ENCODE data around the gene LYPD3. TPM values are rescaled to one million over a fixed set of nuclear protein-coding genes. Genes with fewer than 3 reads are reported as not detected.
"Not testable (repeated sequence)": the region's sequence is repeated elsewhere in the genome, so short reads cannot be mapped to it uniquely, and the experiment has no call there.

The LYPD3 gene
- polyA plus RNA-seq, 2 donors: 208 to 770 TPM

- Histone ChIP-seq H3K36me3 (ENCODE audit: control insufficient read depth in 2 of 2, insufficient read depth in 2 of 2, low read length in 1 of 2) (no peaks in the 10 kb centered on the region), H3K27ac (ENCODE audit: low read depth in 2 of 2, low read length in 1 of 2) (no peak overlapping the region), H3K9me3 (ENCODE audit: control insufficient read depth in 2 of 2, insufficient read depth in 1 of 2, low read depth in 1 of 2, low read length in 1 of 2) (no peaks in the 10 kb centered on the region), H3K4me3 (ENCODE audit: low read depth in 1 of 2, low read length in 2 of 2) (no peak overlapping the region), H3K4me1 (ENCODE audit: control insufficient read depth in 2 of 2, insufficient read depth in 2 of 2, low read length in 1 of 2) (peaks cover 0 to 4% of the 10 kb centered on the region in 2 donors), H3K27me3 (ENCODE audit: control insufficient read depth in 1 of 2, insufficient read depth in 2 of 2, low read length in 2 of 2) (no peaks in the 10 kb centered on the region)
- 70 to 71% methylated on average over 3 of the region's 3 CpGs for WGBS, 2 donors
These were observed 23.7 kb downstream of the LYPD3 start for GRCh38 chr19:43441716-43442115.

DNA sequence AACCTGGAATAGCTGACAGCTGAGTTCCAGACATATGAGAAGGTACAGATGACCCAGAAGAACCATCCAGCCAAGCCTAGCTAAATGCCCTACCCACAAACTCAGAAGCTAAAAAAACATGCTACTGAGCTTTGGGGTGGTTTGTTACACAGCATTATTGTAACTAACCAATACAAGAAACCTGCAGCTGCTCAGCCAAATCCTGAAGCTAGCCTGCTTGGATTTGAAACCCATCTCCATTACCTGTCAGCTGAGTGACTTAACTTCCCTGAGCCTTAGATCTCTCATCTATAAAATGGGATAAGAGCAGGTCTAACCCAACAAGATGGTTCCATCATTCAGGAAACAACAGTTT, 25.7 kb downstream of the LYPD3 start:
- no peaks in the 10 kb centered on the region for H3K9me3 ChIP-seq (ENCODE audit: control insufficient read depth in 2 of 2, insufficient read depth in 1 of 2, low read depth in 1 of 2, low read length in 1 of 2)
- H3K27ac ChIP-seq (ENCODE audit: low read depth in 2 of 2, low read length in 1 of 2): peak overlapping the region in 1 of 2 donors; percentile 79
- no peaks in the 10 kb centered on the region for H3K27me3 ChIP-seq (ENCODE audit: control insufficient read depth in 1 of 2, insufficient read depth in 2 of 2, low read length in 2 of 2)
- no peak overlapping the region for H3K4me3 ChIP-seq (ENCODE audit: low read depth in 1 of 2, low read length in 2 of 2)
- peaks cover 0 to 4% of the 10 kb centered on the region in 2 donors for H3K4me1 ChIP-seq (ENCODE audit: control insufficient read depth in 2 of 2, insufficient read depth in 2 of 2, low read length in 1 of 2)
- no peaks in the 10 kb centered on the region for H3K36me3 ChIP-seq (ENCODE audit: control insufficient read depth in 2 of 2, insufficient read depth in 2 of 2, low read length in 1 of 2)

- Histone ChIP-seq H3K9me3 (ENCODE audit: control insufficient read depth in 2 of 2, insufficient read depth in 1 of 2, low read depth in 1 of 2, low read length in 1 of 2) (no peaks in the 10 kb centered on the region), H3K4me3 (ENCODE audit: low read depth in 1 of 2, low read length in 2 of 2) (no peak overlapping the region), H3K27ac (ENCODE audit: low read depth in 2 of 2, low read length in 1 of 2) (peak overlapping the region; percentile 65 to 86), H3K4me1 (ENCODE audit: control insufficient read depth in 2 of 2, insufficient read depth in 2 of 2, low read length in 1 of 2) (peaks cover 0 to 4% of the 10 kb centered on the region in 2 donors), H3K36me3 (ENCODE audit: control insufficient read depth in 2 of 2, insufficient read depth in 2 of 2, low read length in 1 of 2) (no peaks in the 10 kb centered on the region), H3K27me3 (ENCODE audit: control insufficient read depth in 1 of 2, insufficient read depth in 2 of 2, low read length in 2 of 2) (no peaks in the 10 kb centered on the region)
- 25 to 28% methylated on average over 13 to 14 of the region's 14 CpGs for WGBS, 2 donors
These were observed 26.2 kb downstream of the LYPD3 start for GRCh38 chr19:43439032-43439708.

- peaks cover 0 to 4% of the 10 kb centered on the region in 2 donors for H3K4me1 ChIP-seq (ENCODE audit: control insufficient read depth in 2 of 2, insufficient read depth in 2 of 2, low read length in 1 of 2)
- 21 to 40% methylated on average over 9 of the region's 9 CpGs for WGBS, 2 donors
- no peaks in the 10 kb centered on the region for H3K9me3 ChIP-seq (ENCODE audit: control insufficient read depth in 2 of 2, insufficient read depth in 1 of 2, low read depth in 1 of 2, low read length in 1 of 2)
- H3K27ac ChIP-seq (ENCODE audit: low read depth in 2 of 2, low read length in 1 of 2): peak overlapping the region; percentile 65 to 86
- no peaks in the 10 kb centered on the region for H3K36me3 ChIP-seq (ENCODE audit: control insufficient read depth in 2 of 2, insufficient read depth in 2 of 2, low read length in 1 of 2)
- no peak overlapping the region for H3K4me3 ChIP-seq (ENCODE audit: low read depth in 1 of 2, low read length in 2 of 2)
- H3K27me3 ChIP-seq (ENCODE audit: control insufficient read depth in 1 of 2, insufficient read depth in 2 of 2, low read length in 2 of 2): no peaks in the 10 kb centered on the region
These were observed 26.9 kb downstream of the LYPD3 start for GRCh38 chr19:43438291-43439031.

- H3K9me3 ChIP-seq (ENCODE audit: control insufficient read depth in 2 of 2, insufficient read depth in 1 of 2, low read depth in 1 of 2, low read length in 1 of 2): no peaks in the 10 kb centered on the region
- peaks cover 0 to 4% of the 10 kb centered on the region in 2 donors for H3K4me1 ChIP-seq (ENCODE audit: control insufficient read depth in 2 of 2, insufficient read depth in 2 of 2, low read length in 1 of 2)
- no peaks in the 10 kb centered on the region for H3K36me3 ChIP-seq (ENCODE audit: control insufficient read depth in 2 of 2, insufficient read depth in 2 of 2, low read length in 1 of 2)
- no peak overlapping the region for H3K4me3 ChIP-seq (ENCODE audit: low read depth in 1 of 2, low read length in 2 of 2)
- no peak overlapping the region for H3K27ac ChIP-seq (ENCODE audit: low read depth in 2 of 2, low read length in 1 of 2)
- 84 to 98% methylated on average over 6 of the region's 6 CpGs for WGBS, 2 donors
- no peaks in the 10 kb centered on the region for H3K27me3 ChIP-seq (ENCODE audit: control insufficient read depth in 1 of 2, insufficient read depth in 2 of 2, low read length in 2 of 2)
These were observed 27.7 kb downstream of the LYPD3 start for GRCh38 chr19:43437712-43438111.

DNA sequence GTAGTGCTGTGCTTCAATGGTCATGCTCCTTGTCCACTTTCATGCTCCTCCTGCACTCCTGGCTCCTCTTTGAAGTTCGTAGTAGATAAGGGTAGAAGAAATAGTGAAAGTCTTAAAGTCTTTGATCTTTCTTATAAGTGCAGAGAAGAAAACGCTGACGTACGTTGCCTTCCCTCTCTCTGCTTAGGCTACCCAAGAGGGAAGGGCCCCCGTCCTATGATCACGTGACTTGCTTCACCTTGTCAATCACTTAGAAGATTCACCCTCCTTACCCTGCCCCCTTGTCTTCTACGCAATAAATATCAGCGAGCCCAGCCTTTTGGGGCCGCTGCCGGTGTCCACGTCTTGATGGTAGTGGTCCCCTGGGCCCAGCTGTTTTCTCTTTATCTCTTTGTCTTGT, 28.1 kb downstream of the LYPD3 start:
- H3K4me3 ChIP-seq (ENCODE audit: low read depth in 1 of 2, low read length in 2 of 2); H3K36me3 ChIP-seq (ENCODE audit: control insufficient read depth in 2 of 2, insufficient read depth in 2 of 2, low read length in 1 of 2); H3K27ac ChIP-seq (ENCODE audit: low read depth in 2 of 2, low read length in 1 of 2); H3K27me3 ChIP-seq (ENCODE audit: control insufficient read depth in 1 of 2, insufficient read depth in 2 of 2, low read length in 2 of 2); H3K9me3 ChIP-seq (ENCODE audit: control insufficient read depth in 2 of 2, insufficient read depth in 1 of 2, low read depth in 1 of 2, low read length in 1 of 2); H3K4me1 ChIP-seq (ENCODE audit: control insufficient read depth in 2 of 2, insufficient read depth in 2 of 2, low read length in 1 of 2): not testable (repeated sequence)
- WGBS, 2 donors: 92 to 95% methylated on average over 11 of the region's 11 CpGs

DNA sequence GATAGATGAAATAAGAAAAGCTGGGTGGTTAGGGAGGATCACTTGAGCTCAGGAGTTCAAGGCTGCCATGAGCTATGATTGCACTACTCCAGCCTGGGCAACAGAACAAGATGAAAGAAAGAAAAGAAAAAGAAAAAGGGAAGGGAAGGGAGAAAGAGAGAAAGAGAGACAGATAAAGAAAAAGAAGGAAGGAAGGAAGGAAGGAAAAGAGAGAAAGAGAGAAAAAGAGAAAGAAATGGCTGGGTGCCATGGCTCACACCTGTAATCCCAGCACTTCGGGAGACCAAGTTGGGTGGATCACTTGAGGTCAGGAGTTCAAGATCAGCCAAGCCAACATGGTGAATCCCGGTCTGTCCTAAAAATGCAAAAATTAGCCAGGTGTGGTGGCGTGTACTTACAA, 29.6 kb downstream of the LYPD3 start:
- Histone ChIP-seq H3K4me1 (ENCODE audit: control insufficient read depth in 2 of 2, insufficient read depth in 2 of 2, low read length in 1 of 2) (peaks cover 0 to 4% of the 10 kb centered on the region in 2 donors), H3K27ac (ENCODE audit: low read depth in 2 of 2, low read length in 1 of 2) (no peak overlapping the region), H3K27me3 (ENCODE audit: control insufficient read depth in 1 of 2, insufficient read depth in 2 of 2, low read length in 2 of 2) (no peaks in the 10 kb centered on the region), H3K9me3 (ENCODE audit: control insufficient read depth in 2 of 2, insufficient read depth in 1 of 2, low read depth in 1 of 2, low read length in 1 of 2) (no peaks in the 10 kb centered on the region), H3K36me3 (ENCODE audit: control insufficient read depth in 2 of 2, insufficient read depth in 2 of 2, low read length in 1 of 2) (no peaks in the 10 kb centered on the region), H3K4me3 (ENCODE audit: low read depth in 1 of 2, low read length in 2 of 2) (no peak overlapping the region)
- WGBS, 2 donors: 81 to 82% methylated on average over 3 of the region's 3 CpGs

- H3K36me3 ChIP-seq (ENCODE audit: control insufficient read depth in 2 of 2, insufficient read depth in 2 of 2, low read length in 1 of 2): no peaks in the 10 kb centered on the region
- H3K4me3 ChIP-seq (ENCODE audit: low read depth in 1 of 2, low read length in 2 of 2): no peak overlapping the region
- H3K27me3 ChIP-seq (ENCODE audit: control insufficient read depth in 1 of 2, insufficient read depth in 2 of 2, low read length in 2 of 2): no peaks in the 10 kb centered on the region
- H3K27ac ChIP-seq (ENCODE audit: low read depth in 2 of 2, low read length in 1 of 2): no peak overlapping the region
- H3K9me3 ChIP-seq (ENCODE audit: control insufficient read depth in 2 of 2, insufficient read depth in 1 of 2, low read depth in 1 of 2, low read length in 1 of 2): no peaks in the 10 kb centered on the region
- no peaks in the 10 kb centered on the region for H3K4me1 ChIP-seq (ENCODE audit: control insufficient read depth in 2 of 2, insufficient read depth in 2 of 2, low read length in 1 of 2)
- WGBS, 2 donors: 92% methylated on average over 6 of the region's 6 CpGs
These were observed 31.7 kb downstream of the LYPD3 start for GRCh38 chr19:43433689-43434088.

DNA sequence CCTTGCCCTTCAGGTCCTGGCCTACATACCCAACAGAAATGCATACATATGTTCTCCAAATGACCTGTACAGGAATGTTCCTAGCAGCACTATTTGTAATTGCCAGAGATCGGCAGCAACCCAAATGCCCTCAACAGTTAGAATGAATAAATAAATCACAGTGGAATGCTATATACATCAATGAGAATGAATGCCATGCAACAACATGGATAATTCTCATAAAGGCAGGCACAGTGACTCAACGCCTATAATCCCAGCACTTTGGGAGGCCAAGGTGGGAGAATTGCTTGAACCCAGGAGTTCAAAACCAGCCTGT, 32.1 kb downstream of the LYPD3 start:
- Histone ChIP-seq H3K36me3 (ENCODE audit: control insufficient read depth in 2 of 2, insufficient read depth in 2 of 2, low read length in 1 of 2) (no peaks in the 10 kb centered on the region), H3K4me3 (ENCODE audit: low read depth in 1 of 2, low read length in 2 of 2) (no peak overlapping the region), H3K9me3 (ENCODE audit: control insufficient read depth in 2 of 2, insufficient read depth in 1 of 2, low read depth in 1 of 2, low read length in 1 of 2) (no peaks in the 10 kb centered on the region), H3K27me3 (ENCODE audit: control insufficient read depth in 1 of 2, insufficient read depth in 2 of 2, low read length in 2 of 2) (no peaks in the 10 kb centered on the region), H3K27ac (ENCODE audit: low read depth in 2 of 2, low read length in 1 of 2) (no peak overlapping the region), H3K4me1 (ENCODE audit: control insufficient read depth in 2 of 2, insufficient read depth in 2 of 2, low read length in 1 of 2) (no peaks in the 10 kb centered on the region)
- 76 to 83% methylated on average over 2 of the region's 2 CpGs for WGBS, 2 donors

DNA sequence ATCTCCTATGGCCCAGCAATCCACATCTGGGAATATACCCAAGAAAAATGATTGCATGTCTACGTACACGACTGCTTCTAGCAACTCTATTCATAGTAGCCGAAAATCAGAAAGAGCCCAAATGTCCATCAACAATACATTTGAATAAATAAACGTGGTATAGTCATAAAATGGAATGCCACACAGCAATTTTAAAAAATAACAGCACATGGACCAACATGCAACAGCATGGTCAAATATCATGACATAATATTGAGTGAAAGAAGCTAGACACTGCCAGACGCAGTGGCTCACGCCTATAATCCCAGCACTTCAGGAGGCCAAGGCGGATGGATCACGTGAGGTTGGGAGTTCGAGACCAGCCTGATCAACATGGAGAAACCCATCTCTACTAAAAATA, 34.4 kb downstream of the LYPD3 start:
- H3K27me3 ChIP-seq (ENCODE audit: control insufficient read depth in 1 of 2, insufficient read depth in 2 of 2, low read length in 2 of 2): no peaks in the 10 kb centered on the region
- H3K4me1 ChIP-seq (ENCODE audit: control insufficient read depth in 2 of 2, insufficient read depth in 2 of 2, low read length in 1 of 2): no peaks in the 10 kb centered on the region
- 87 to 88% methylated on average over 9 of the region's 9 CpGs for WGBS, 2 donors
- H3K27ac ChIP-seq (ENCODE audit: low read depth in 2 of 2, low read length in 1 of 2): no peak overlapping the region
- no peak overlapping the region for H3K4me3 ChIP-seq (ENCODE audit: low read depth in 1 of 2, low read length in 2 of 2)
- H3K36me3 ChIP-seq (ENCODE audit: control insufficient read depth in 2 of 2, insufficient read depth in 2 of 2, low read length in 1 of 2): no peaks in the 10 kb centered on the region
- no peaks in the 10 kb centered on the region for H3K9me3 ChIP-seq (ENCODE audit: control insufficient read depth in 2 of 2, insufficient read depth in 1 of 2, low read depth in 1 of 2, low read length in 1 of 2)
